Chondrocyte (in vitro differentiated cells): Measurements from ENCODE around the gene SEMA4D. TPM values are rescaled to one million over a fixed set of nuclear protein-coding genes. Genes with fewer than 3 reads are reported as not detected.

Experiments
- DNase-seq: peaks from one replicate; pipeline ENCODE4 v3.0.0; 2021; ENCODE audit warnings: mixed read lengths, low spot score
- H3K27ac Mint-ChIP-seq: one replicate; pipeline ENCODE4 v1.8.0; 2021; ENCODE audit warnings: mild to moderate bottlenecking, moderate library complexity, mixed read lengths; ENCODE audit not compliant: unreplicated experiment
- H3K27me3 Mint-ChIP-seq: 2 replicates; pipeline ENCODE4 v1.8.0; 2021; ENCODE audit warnings: low read depth, mixed read lengths
- H3K36me3 Mint-ChIP-seq: 2 replicates; pipeline ENCODE4 v1.8.0; 2021; ENCODE audit warnings: low read depth, mixed read lengths
- H3K4me1 Mint-ChIP-seq: 2 replicates; pipeline ENCODE4 v1.8.0; 2021; ENCODE audit warnings: low read depth, mild to moderate bottlenecking, mixed read lengths
- H3K4me3 Mint-ChIP-seq: one replicate; pipeline ENCODE4 v1.8.0; 2021; ENCODE audit warnings: mild to moderate bottlenecking, moderate library complexity, mixed read lengths; ENCODE audit not compliant: unreplicated experiment
- H3K9me3 Mint-ChIP-seq: 2 replicates; pipeline ENCODE4 v1.8.0; 2021; ENCODE audit warnings: low read depth, mixed read lengths
- total RNA-seq: library from RNA; stranded (reverse); gene quantifications from 3 replicates; pipeline ENCODE4 v1.2.1, GENCODE V29; 2021
- TF ChIP-seq, protein P1 (sequence below): fragments of 200-600 bp; sonication (generic); IDR thresholded peaks from 2 replicates; pipeline ENCODE4 v1.5.0; 2021; ENCODE audit warnings: antibody characterized with exemption, mild to moderate bottlenecking, moderate library complexity

The SEMA4D gene
- total RNA-seq, 1 donor from 2014 or later, result 3.8 TPM

DNA sequence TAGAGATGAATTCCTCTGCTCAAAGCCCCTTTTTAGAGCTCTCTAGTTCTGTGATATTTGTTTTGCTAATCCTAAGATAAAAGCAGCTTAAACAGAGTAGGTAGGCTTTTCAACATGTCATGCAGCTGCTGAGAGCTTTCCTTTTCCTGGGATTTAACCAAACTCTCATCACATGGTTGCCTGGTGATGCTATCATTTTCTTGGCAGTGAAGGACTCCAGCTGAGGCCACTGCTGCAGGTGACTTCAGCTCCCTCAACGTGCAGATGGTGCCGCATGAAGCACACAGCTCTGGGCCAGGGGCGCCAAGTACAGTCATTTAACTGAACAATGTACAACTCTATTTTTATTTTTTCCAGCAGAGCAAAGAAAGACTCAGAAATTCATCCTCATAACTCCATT lies 137.4 kb downstream of the SEMA4D start:
- DNase-seq, result no peak
- no peaks in the 10 kb centered on the region for H3K27me3 Mint-ChIP-seq
- TF ChIP-seq, protein P1, sequence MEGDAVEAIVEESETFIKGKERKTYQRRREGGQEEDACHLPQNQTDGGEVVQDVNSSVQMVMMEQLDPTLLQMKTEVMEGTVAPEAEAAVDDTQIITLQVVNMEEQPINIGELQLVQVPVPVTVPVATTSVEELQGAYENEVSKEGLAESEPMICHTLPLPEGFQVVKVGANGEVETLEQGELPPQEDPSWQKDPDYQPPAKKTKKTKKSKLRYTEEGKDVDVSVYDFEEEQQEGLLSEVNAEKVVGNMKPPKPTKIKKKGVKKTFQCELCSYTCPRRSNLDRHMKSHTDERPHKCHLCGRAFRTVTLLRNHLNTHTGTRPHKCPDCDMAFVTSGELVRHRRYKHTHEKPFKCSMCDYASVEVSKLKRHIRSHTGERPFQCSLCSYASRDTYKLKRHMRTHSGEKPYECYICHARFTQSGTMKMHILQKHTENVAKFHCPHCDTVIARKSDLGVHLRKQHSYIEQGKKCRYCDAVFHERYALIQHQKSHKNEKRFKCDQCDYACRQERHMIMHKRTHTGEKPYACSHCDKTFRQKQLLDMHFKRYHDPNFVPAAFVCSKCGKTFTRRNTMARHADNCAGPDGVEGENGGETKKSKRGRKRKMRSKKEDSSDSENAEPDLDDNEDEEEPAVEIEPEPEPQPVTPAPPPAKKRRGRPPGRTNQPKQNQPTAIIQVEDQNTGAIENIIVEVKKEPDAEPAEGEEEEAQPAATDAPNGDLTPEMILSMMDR, result no peak
- H3K4me3 Mint-ChIP-seq, result no peak overlapping the region
- H3K36me3 Mint-ChIP-seq, result peaks cover 36% of the 10 kb centered on the region
- no peaks in the 10 kb centered on the region for H3K4me1 Mint-ChIP-seq
- no peaks in the 10 kb centered on the region for H3K9me3 Mint-ChIP-seq
- H3K27ac Mint-ChIP-seq, result no peak overlapping the region

DNA sequence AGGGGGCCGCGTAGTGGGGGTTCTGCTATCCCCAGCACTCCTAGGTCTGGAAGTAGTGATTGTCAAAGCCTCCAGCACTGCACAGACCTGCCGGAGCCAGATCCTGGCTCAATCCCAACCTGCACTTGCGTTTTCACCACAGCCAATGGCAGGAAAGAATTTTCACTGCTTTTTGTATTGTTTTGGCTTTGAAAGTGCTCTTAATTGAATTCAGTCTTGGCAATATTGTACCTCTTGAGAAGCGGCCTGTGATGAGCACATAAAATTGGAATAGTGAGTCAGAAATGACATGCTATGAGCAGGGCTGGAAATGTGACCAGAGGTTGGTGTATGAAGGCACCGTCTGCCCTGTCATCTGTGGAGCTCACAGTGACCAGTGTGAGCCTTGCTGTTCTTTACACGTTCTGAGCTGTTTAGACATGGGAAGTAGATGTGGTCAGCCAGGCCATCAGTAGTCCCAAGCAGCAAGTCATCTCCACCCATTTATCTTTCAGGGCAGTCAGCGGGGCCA lies 138.1 kb downstream of the SEMA4D start:
- Mint-ChIP-seq H3K36me3 (peaks cover 40% of the 10 kb centered on the region), H3K9me3 (no peaks in the 10 kb centered on the region), H3K27me3 (no peaks in the 10 kb centered on the region), H3K27ac (no peak overlapping the region), H3K4me1 (no peaks in the 10 kb centered on the region), H3K4me3 (no peak overlapping the region)
- TF ChIP-seq, protein P1, result no peak
- DNase-seq, result no peak

DNA sequence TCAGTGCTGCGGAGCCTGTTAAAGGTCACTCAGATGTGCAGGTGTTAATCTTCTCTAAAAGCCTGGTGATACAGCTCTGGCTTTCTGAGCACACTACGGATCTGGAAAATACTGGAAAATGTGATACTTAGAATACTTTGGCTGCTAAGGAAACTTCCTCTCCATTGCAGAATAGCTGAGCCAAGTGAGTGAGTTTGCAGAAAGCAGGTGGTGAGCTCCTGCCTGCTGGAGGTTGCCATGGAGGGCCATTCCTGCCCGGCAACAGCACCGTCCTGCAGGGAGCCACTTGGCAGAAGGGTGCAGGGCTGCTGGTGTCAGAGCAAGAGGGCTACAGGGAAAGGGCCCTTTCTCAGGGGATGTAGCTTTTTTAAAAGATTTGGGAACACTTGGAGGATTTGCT lies 138.9 kb downstream of the SEMA4D start:
- H3K4me3 Mint-ChIP-seq, result no peak overlapping the region
- no peak for DNase-seq
- TF ChIP-seq, protein P1, result no peak
- H3K27me3 Mint-ChIP-seq, result no peaks in the 10 kb centered on the region
- no peaks in the 10 kb centered on the region for H3K9me3 Mint-ChIP-seq
- peaks cover 45% of the 10 kb centered on the region for H3K36me3 Mint-ChIP-seq
- H3K27ac Mint-ChIP-seq, result no peak overlapping the region
- no peaks in the 10 kb centered on the region for H3K4me1 Mint-ChIP-seq

- no peak overlapping the region for H3K4me3 Mint-ChIP-seq
- peaks cover 48% of the 10 kb centered on the region for H3K36me3 Mint-ChIP-seq
- no peaks in the 10 kb centered on the region for H3K9me3 Mint-ChIP-seq
- H3K27me3 Mint-ChIP-seq, result no peaks in the 10 kb centered on the region
- DNase-seq, result no peak
- TF ChIP-seq, protein P1, result no peak
- H3K4me1 Mint-ChIP-seq, result no peaks in the 10 kb centered on the region
- H3K27ac Mint-ChIP-seq, result no peak overlapping the region
These were observed 139.5 kb downstream of the SEMA4D start for GRCh38 chr9:89358376-89358916.

GRCh38 chr9:89357331-89358197 lies 140.3 kb downstream of the SEMA4D start:
- TF ChIP-seq, protein P1, result no peak
- DNase-seq, result no peak
- H3K4me3 Mint-ChIP-seq, result no peak overlapping the region
- no peaks in the 10 kb centered on the region for H3K27me3 Mint-ChIP-seq
- no peak overlapping the region for H3K27ac Mint-ChIP-seq
- no peaks in the 10 kb centered on the region for H3K4me1 Mint-ChIP-seq
- peaks cover 50% of the 10 kb centered on the region for H3K36me3 Mint-ChIP-seq
- H3K9me3 Mint-ChIP-seq, result no peaks in the 10 kb centered on the region
